ENCODE measurements around the gene TAAR5. TPM values are rescaled to one million over a fixed set of nuclear protein-coding genes. Genes with fewer than 3 reads are reported as not detected.
A peak's percentile ranks its signal among the peaks of the same experiment; 100 is the strongest.

Gene TAAR5
- total and polyA plus RNA-seq, 2 of the 8 experiments (the other 6 are each of a cell fraction or from before 2014, with no cell fraction given), result not detected

GRCh38 chr6:132604635-132605152 lies 15.2 kb upstream of the TAAR5 start:
- H2BK5ac ChIP-seq (ENCODE audit: low read depth, low read length), result no peak overlapping the region
- H3K36me3 ChIP-seq (ENCODE audit: control insufficient read depth in 2 of 4, insufficient read depth in 4 of 4, low read length in 3 of 4), result no peaks in the 10 kb centered on the region
- FAIRE-seq (no peak), DNase-seq (ENCODE audit: low read depth in 1 of 2, low spot score in 2 of 2) (no peak)
- H3K79me1 ChIP-seq (ENCODE audit: low read depth, low read length), result no peaks in the 10 kb centered on the region
- no peak overlapping the region for H3K4ac ChIP-seq (replicated peaks; ENCODE audit: insufficient read length, low read depth, low read length)
- WGBS, 2 experiments (ENCODE audit: extremely low coverage in 1 of 2, insufficient coverage in 1 of 2, insufficient read length in 1 of 2, insufficient replicate concordance in 2 of 2, low coverage in 1 of 2, low lambda C conversion rate in 2 of 2, missing lambda C conversion rate in 1 of 2), result 92% methylated on average over 8 of the region's 8 CpGs; no CpG with 5 or more reads in 1 of the 2 experiments
- no peak overlapping the region for H4K8ac ChIP-seq (ENCODE audit: extremely low read depth, insufficient read depth, low read length)
- H4K5ac ChIP-seq (ENCODE audit: insufficient read length, low read depth, low read length), result no peak overlapping the region
- H3K27ac ChIP-seq (ENCODE audit: low read depth, low read length), result no peak overlapping the region
- ChIA-PET POLR2A (ENCODE audit: partially characterized antibody) (no interaction called here), CTCF (ENCODE audit: partially characterized antibody) (interaction anchor here (0.8 to 1.6 kb wide), 3 partner anchors 9 to 159 kb away, joined by 3 read pairs; no protein-coding TSS in a partner anchor)
- H3K56ac ChIP-seq (replicated peaks; ENCODE audit: insufficient read length, low read depth, low read length), result no peak overlapping the region
- H2BK20ac ChIP-seq (ENCODE audit: low read length), result no peak overlapping the region
- no peak overlapping the region for H2BK15ac ChIP-seq (ENCODE audit: low read length)
- H3K23ac ChIP-seq (ENCODE audit: insufficient read length), result no peak overlapping the region
- H3K4me3 ChIP-seq (ENCODE audit: extremely low read depth in 1 of 4, insufficient read depth in 2 of 4, low read depth in 3 of 4, low read length in 4 of 4), result no peak overlapping the region
- H3K4me1 ChIP-seq (replicated peaks in 1 of 4; ENCODE audit: control insufficient read depth in 3 of 4, insufficient read depth in 4 of 4, low read length in 3 of 4), result no peaks in the 10 kb centered on the region
- no peaks in the 10 kb centered on the region for H4K20me1 ChIP-seq (replicated peaks in 1 of 2; ENCODE audit: control insufficient read depth in 1 of 2, insufficient read depth in 2 of 2, low read length in 2 of 2)
- no peak overlapping the region for H3K18ac ChIP-seq (ENCODE audit: extremely low read depth, low read length)
- no peak for TF ChIP-seq ASH2L (IDR thresholded peaks at IDR 0.05; ENCODE audit: low read length)
- TF ChIP-seq PHF8 (conservative IDR thresholded peaks at IDR 0.05; ENCODE audit: low read depth, low read length), result no peak
- TF ChIP-seq CEBPB (IDR thresholded peaks at IDR 0.05; ENCODE audit: low read depth, low read length), result no peak
- TF ChIP-seq SP2 (IDR thresholded peaks at IDR 0.05; ENCODE audit: low read length), result no peak
- no peak for TF ChIP-seq BCL11A (IDR thresholded peaks at IDR 0.05; ENCODE audit: low read depth in 2 of 2, low read length in 2 of 2)
- TF ChIP-seq YY1 (IDR thresholded peaks at IDR 0.05; ENCODE audit: low read depth, low read length), result no peak
- no peak for TF ChIP-seq POLR2A (IDR thresholded peaks at IDR 0.05; ENCODE audit: control extremely low read depth in 1 of 2, low read depth in 2 of 2, low read length in 2 of 2)
- TF ChIP-seq TAF7 (optimal IDR thresholded peaks at IDR 0.05; ENCODE audit: borderline replicate concordance, low read depth, low read length), result no peak
- no peak for TF ChIP-seq CBX8 (IDR thresholded peaks at IDR 0.05; ENCODE audit: borderline replicate concordance, low read depth, low read length)
- TF ChIP-seq KDM5A (IDR thresholded peaks at IDR 0.05; ENCODE audit: low read length), result no peak
- TF ChIP-seq, protein P1, sequence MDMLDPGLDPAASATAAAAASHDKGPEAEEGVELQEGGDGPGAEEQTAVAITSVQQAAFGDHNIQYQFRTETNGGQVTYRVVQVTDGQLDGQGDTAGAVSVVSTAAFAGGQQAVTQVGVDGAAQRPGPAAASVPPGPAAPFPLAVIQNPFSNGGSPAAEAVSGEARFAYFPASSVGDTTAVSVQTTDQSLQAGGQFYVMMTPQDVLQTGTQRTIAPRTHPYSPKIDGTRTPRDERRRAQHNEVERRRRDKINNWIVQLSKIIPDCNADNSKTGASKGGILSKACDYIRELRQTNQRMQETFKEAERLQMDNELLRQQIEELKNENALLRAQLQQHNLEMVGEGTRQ (IDR thresholded peaks at IDR 0.05; ENCODE audit: low read length), result no peak
- H3K4me2 ChIP-seq (ENCODE audit: insufficient read depth in 1 of 2, low read depth in 2 of 2, low read length in 2 of 2), result no peak overlapping the region
- H2BK12ac ChIP-seq (ENCODE audit: low read depth, low read length), result no peak overlapping the region
- no peak overlapping the region for H2AK5ac ChIP-seq (ENCODE audit: low read depth, low read length)
- no peaks in the 10 kb centered on the region for H3K79me2 ChIP-seq (ENCODE audit: control insufficient read depth in 1 of 2, insufficient read depth in 2 of 2, low read length in 2 of 2)
- no peak overlapping the region for H3K14ac ChIP-seq (ENCODE audit: insufficient read length)
- H2BK120ac ChIP-seq (replicated peaks; ENCODE audit: low read depth, low read length), result no peak overlapping the region
- H3K9me3 ChIP-seq (ENCODE audit: insufficient read depth in 2 of 2, low read depth in 1 of 2, low read length in 1 of 2), result no peaks in the 10 kb centered on the region
- 0 out of 2 replicates have a peak overlapping the region, but pooled peaks have one; percentile 20 for H2AFZ ChIP-seq (ENCODE audit: low read length)
- H3K27me3 ChIP-seq (replicated peaks in 1 of 4; ENCODE audit: control insufficient read depth in 3 of 4, extremely low read depth in 1 of 4, insufficient read depth in 3 of 4, low read length in 3 of 4), result no peaks in the 10 kb centered on the region
- no peak overlapping the region for H4K91ac ChIP-seq (replicated peaks; ENCODE audit: insufficient read length, low read length)
- H3K9ac ChIP-seq (replicated peaks in 1 of 4; ENCODE audit: extremely low read depth in 1 of 4, low read depth in 3 of 4, low read length in 3 of 4), result no peak overlapping the region
- peaks cover 3% of the 10 kb centered on the region; the same call in 1 of the 2 replicates for H3K23me2 ChIP-seq (ENCODE audit: low read depth, low read length)
